Lung (tissue), 12 donors: ENCODE data around the gene MAP3K2. TPM values are rescaled to one million over a fixed set of nuclear protein-coding genes. Genes with fewer than 3 reads are reported as not detected.

Experiments
- ATAC-seq: fragments of 200-7000 bp; cut with Tn5 transposase; one replicate; pipeline ENCODE4 v1.9.1; 2020; ENCODE audit warnings: moderate number of reproducible peaks; ENCODE audit not compliant: insufficient read depth, low FRiP score
- DNase-seq, 3 donors: peaks; one replicate each; pipeline ENCODE4 v3.0.0-alpha.2; 2013 to 2017
- H3K27ac ChIP-seq, 2 donors: one replicate each; pipeline ENCODE4 v1.5.1; 2013; ENCODE audit warnings: mild to moderate bottlenecking in 2 of 2, moderate library complexity in 2 of 2, control low read depth in 1 of 2, inconsistent platforms in 1 of 2, low read depth in 1 of 2, low read length in 1 of 2
- H3K27me3 ChIP-seq, 3 donors: one replicate each; pipeline ENCODE4 v1.5.1; 2013; ENCODE audit warnings: low read length in 2 of 3; ENCODE audit not compliant: control insufficient read depth in 3 of 3, insufficient read depth in 3 of 3
- H3K36me3 ChIP-seq, 4 donors: one replicate each; pipeline ENCODE4 v1.5.1; 2013; ENCODE audit warnings: low read length in 4 of 4, mild to moderate bottlenecking in 1 of 4, moderate library complexity in 1 of 4; ENCODE audit not compliant: control insufficient read depth in 4 of 4, insufficient read depth in 4 of 4
- H3K4me1 ChIP-seq, 5 donors: one replicate each; pipeline ENCODE4 v1.5.1; 2013; ENCODE audit warnings: low read length in 5 of 5, mild to moderate bottlenecking in 2 of 5, moderate library complexity in 1 of 5; ENCODE audit not compliant: control insufficient read depth in 5 of 5, insufficient read depth in 5 of 5
- H3K4me3 ChIP-seq: one replicate; pipeline ENCODE4 v1.5.1; 2013; ENCODE audit warnings: mild to moderate bottlenecking, control low read depth, moderate library complexity
- H3K9ac ChIP-seq, 2 donors: one replicate each; pipeline ENCODE4 v1.5.1; 2013; ENCODE audit warnings: low read length in 2 of 2, control low read depth in 1 of 2; ENCODE audit not compliant: insufficient read depth in 1 of 2
- H3K9me3 ChIP-seq, 4 donors: one replicate each; pipeline ENCODE4 v1.5.1; 2013; ENCODE audit warnings: low read length in 3 of 4, mild to moderate bottlenecking in 1 of 4, moderate library complexity in 1 of 4; ENCODE audit not compliant: control insufficient read depth in 4 of 4, insufficient read depth in 3 of 4
- WGBS, 2 donors: extraction: QIAGEN DNeasy Blood & Tissue Kit; methylation state at CpG; one replicate each; pipeline ENCODE4 v1.1.7; 2013; 5-methylcytosine and 5-hydroxymethylcytosine counted together
- polyA plus RNA-seq, 2 donors: library from polyadenylated mRNA; stranded (reverse); fragments of 200-250 nt; gene quantifications; one replicate each; pipeline ENCODE4 v1.2.1, GENCODE V29; 2013
- total RNA-seq, 2 donors: library from RNA; depleted of rRNA in 1 of 2; stranded (reverse); fragments of >200 nt in 1 of 2; gene quantifications; one replicate each; pipeline ENCODE4 v1.2.1, GENCODE V29; 2014 to 2021
- TF ChIP-seq, protein P1 (sequence below): IDR thresholded peaks from 2 replicates; pipeline ENCODE4 v1.5.1; 2012; ENCODE audit warnings: mild to moderate bottlenecking; ENCODE audit errors: control extremely low read depth, extremely low read depth
- donor health status: control.
- donor health status: control.
- donor health status: Bipolar disorder and iron deficiency.
- donor health status: healthy.
- donor health status: DM: yes; HTN: yes; CAD: no.

The MAP3K2 gene
- total and polyA plus RNA-seq, 4 donors = 8.1 to 81.0 (median 30.8) TPM

DNA sequence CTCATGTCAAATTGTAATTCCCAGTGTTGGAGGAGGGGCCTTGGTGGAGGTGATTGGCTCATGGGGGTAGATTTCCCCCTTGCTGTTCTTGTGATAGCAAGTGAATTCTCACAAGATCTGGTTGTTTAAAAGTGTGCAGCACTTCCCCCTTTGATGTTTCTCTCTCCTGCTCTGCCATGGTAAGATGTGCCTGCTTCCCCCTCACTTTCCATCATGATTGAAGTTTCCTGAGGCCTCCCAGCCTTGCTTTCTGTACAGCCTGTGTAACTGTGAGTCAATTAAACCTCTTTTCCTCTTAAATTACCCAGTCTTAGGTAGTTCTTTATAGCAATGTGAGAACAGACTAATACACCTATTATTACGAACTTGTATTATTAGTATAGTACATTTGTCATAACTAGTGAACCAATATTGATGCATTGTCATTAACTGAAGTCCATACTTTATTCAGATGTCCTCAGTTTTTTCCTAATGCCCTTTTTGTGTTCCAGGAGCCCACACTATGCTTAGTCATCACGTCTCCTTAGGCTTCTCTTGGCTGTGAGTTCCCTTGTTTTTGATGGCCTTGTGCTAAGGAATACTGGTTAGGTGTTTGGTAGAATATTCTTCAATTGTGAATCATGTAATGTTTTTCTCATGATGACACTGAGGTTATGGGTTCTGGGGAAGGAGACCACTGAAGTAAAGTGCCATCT is 4.5 kb upstream of the MAP3K2 start:
- Histone ChIP-seq H3K36me3 (no peaks in the 10 kb centered on the region), H3K9ac (no peak overlapping the region), H3K27ac (no peak overlapping the region), H3K4me1 (peaks cover 0 to 9% (median 3%) of the 10 kb centered on the region in 5 donors), H3K9me3 (peaks cover 0 to 2% (median 0%) of the 10 kb centered on the region in 4 donors), H3K4me3 (no peak overlapping the region), H3K27me3 (no peaks in the 10 kb centered on the region)
- WGBS, 2 donors = 93 to 97% methylated on average over 2 of the region's 2 CpGs
- TF ChIP-seq, protein P1, sequence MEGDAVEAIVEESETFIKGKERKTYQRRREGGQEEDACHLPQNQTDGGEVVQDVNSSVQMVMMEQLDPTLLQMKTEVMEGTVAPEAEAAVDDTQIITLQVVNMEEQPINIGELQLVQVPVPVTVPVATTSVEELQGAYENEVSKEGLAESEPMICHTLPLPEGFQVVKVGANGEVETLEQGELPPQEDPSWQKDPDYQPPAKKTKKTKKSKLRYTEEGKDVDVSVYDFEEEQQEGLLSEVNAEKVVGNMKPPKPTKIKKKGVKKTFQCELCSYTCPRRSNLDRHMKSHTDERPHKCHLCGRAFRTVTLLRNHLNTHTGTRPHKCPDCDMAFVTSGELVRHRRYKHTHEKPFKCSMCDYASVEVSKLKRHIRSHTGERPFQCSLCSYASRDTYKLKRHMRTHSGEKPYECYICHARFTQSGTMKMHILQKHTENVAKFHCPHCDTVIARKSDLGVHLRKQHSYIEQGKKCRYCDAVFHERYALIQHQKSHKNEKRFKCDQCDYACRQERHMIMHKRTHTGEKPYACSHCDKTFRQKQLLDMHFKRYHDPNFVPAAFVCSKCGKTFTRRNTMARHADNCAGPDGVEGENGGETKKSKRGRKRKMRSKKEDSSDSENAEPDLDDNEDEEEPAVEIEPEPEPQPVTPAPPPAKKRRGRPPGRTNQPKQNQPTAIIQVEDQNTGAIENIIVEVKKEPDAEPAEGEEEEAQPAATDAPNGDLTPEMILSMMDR = no peak
- no peak for DNase-seq
- no peak for ATAC-seq

DNA sequence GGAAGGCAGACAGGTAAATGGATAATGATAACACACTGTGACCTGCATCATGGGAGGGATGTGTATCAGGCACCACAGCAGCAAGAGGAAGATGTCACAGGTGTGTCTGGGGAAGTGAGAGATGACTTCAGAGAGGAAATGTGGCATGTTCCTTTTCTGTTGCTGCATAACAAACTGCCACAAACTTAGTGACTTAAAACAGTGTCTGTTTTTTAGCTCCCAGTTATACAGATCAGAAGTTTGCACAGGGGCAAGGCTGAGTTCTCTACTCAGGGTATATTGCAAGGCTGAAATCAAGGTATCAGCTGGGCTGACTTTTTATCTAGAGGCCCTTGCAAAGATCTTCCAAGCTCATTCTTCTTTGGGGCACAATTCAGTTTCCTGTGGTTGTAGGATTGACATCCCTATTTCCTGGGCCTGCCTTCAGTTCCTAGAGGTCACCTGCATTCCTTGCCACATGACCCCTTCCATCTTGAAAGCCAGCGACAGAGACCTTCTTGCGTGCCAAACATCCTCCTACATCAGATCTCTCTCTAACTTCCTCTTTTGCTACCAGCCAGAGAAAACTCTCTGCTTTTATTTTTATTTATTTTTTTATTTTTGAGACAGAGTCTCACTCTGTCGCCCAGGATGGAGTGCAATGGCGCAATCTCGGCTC is 2.1 kb upstream of the MAP3K2 start:
- Histone ChIP-seq H3K27ac (peak overlapping the region in 1 of 2 donors; percentile 35), H3K27me3 (no peaks in the 10 kb centered on the region), H3K4me3 (no peak overlapping the region), H3K9ac (no peak overlapping the region), H3K9me3 (peaks cover 0 to 2% (median 0%) of the 10 kb centered on the region in 4 donors), H3K4me1 (peaks cover 0 to 26% (median 7%) of the 10 kb centered on the region in 5 donors), H3K36me3 (peaks cover 0 to 2% (median 0%) of the 10 kb centered on the region in 4 donors)
- TF ChIP-seq, protein P1 = no peak
- 52 to 76% methylated on average over 5 of the region's 5 CpGs for WGBS, 2 donors
- no peak for ATAC-seq
- no peak for DNase-seq

DNA sequence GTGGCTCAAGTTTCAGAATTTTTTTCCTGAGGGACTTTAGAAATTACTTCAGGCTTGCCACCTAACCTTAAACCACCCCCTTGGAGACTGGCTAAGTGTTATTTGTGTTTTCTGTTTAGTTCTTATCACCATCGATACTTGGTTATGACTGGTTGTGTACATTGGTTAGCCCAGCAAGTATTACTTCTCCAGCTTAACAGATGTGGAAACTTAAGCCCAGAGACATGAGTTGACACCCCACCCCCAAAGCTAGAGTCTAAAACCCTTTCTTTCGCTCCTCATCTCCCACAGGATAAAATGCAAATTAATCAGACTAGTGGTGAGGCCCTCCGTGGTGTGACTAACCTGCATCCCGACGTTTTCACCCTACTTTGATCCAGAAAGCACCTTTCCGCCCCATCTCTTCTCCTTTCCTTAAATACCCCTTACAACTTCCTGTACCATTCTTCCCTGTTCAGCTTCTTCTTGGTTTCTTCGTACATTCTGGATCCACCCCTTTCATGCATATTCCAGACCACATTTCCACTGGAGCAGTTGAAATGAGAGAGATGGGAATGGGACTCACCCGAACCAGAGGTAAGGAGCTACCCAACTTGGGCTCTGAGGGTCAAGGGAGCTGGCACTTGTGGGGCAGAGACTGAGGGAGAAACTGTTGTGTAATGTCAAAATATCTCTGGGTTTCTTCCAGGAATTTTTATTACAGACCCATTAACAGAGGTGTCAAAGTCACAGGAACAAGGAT is 819 bp upstream of the MAP3K2 start:
- TF ChIP-seq, protein P1 = no peak
- Histone ChIP-seq H3K36me3 (peaks cover 0 to 4% (median 0%) of the 10 kb centered on the region in 4 donors), H3K9me3 (peaks cover 0 to 1% (median 0%) of the 10 kb centered on the region in 4 donors), H3K27ac (peak overlapping the region; percentile 98), H3K4me3 (peak overlapping the region; percentile 35), H3K9ac (peak overlapping the region; percentile 52 to 89), H3K27me3 (no peaks in the 10 kb centered on the region), H3K4me1 (peaks cover 3 to 26% (median 7%) of the 10 kb centered on the region in 5 donors)
- DNase-seq = no peak
- ATAC-seq = no peak
- WGBS, 2 donors = 51% methylated on average over 8 of the region's 8 CpGs
